CD14-positive monocyte (primary cell): ENCODE measurements around the gene MSRB1. TPM values are rescaled to one million over a fixed set of nuclear protein-coding genes. Genes with fewer than 3 reads are reported as not detected.

Source experiments
- DNase-seq, 3 donors: peaks; one replicate each; pipeline ENCODE4 v3.0.0-alpha.2; 2011 to 2022
- H2AFZ ChIP-seq: 2 replicates; pipeline ENCODE4 v1.6.0; 2012; ENCODE audit warnings: mild to moderate bottlenecking, low read depth, low read length, inconsistent platforms; ENCODE audit not compliant: insufficient read depth, poor library complexity, severe bottlenecking
- H3K27ac ChIP-seq, 2 donors: 1 replicate in 1 of 2; 2 replicates in 1 of 2; pipeline ENCODE4 v1.5.1; 2012 to 2013; ENCODE audit warnings: low read length in 2 of 2, control low read depth in 1 of 2, inconsistent platforms in 1 of 2, low read depth in 1 of 2, mild to moderate bottlenecking in 1 of 2
- H3K27me3 ChIP-seq, 2 donors: one replicate each; pipeline versions ENCODE4 v1.6.0 to v1.6.1; 2011 to 2013; ENCODE audit warnings: low read length in 2 of 2; ENCODE audit not compliant: control insufficient read depth in 2 of 2, insufficient read depth in 2 of 2
- H3K36me3 ChIP-seq, 2 donors: replicated peaks in 1 of 2; 1 replicate in 1 of 2; 2 replicates in 1 of 2; pipeline versions ENCODE4 v1.5.1 to v1.6.1; 2012 to 2013; ENCODE audit warnings: low read length in 2 of 2, control low read depth in 1 of 2, inconsistent platforms in 1 of 2, mild to moderate bottlenecking in 1 of 2; ENCODE audit not compliant: insufficient read depth in 2 of 2, control insufficient read depth in 1 of 2
- H3K4me1 ChIP-seq, 2 donors: 1 replicate in 1 of 2; 2 replicates in 1 of 2; pipeline versions ENCODE4 v1.5.1 to v1.6.1; 2012 to 2013; ENCODE audit warnings: low read length in 2 of 2, control low read depth in 1 of 2, inconsistent platforms in 1 of 2, mild to moderate bottlenecking in 1 of 2, moderate library complexity in 1 of 2; ENCODE audit not compliant: insufficient read depth in 2 of 2, control insufficient read depth in 1 of 2
- H3K4me2 ChIP-seq: replicated peaks from 2 replicates; pipeline ENCODE3; 2012; ENCODE audit warnings: low read length, moderate library complexity, mild to moderate bottlenecking; ENCODE audit not compliant: poor library complexity, severe bottlenecking; ENCODE audit errors: extremely low read depth
- H3K4me3 ChIP-seq, 3 experiments: fragments of 200-600 bp in 1 of 3; sonication (generic) in 1 of 3; replicated peaks in 1 of 3; 1 replicate in 2 of 3; 2 replicates in 1 of 3; pipeline ENCODE4 v1.5.1; 2011 to 2013; ENCODE audit warnings: low read length in 3 of 3, mild to moderate bottlenecking in 3 of 3, control low read depth in 2 of 3, low read depth in 2 of 3, inconsistent platforms in 1 of 3, moderate library complexity in 1 of 3
- H3K79me2 ChIP-seq: 2 replicates; pipeline ENCODE4 v1.6.0; 2012; ENCODE audit warnings: mild to moderate bottlenecking, control low read depth, inconsistent platforms, low read length, moderate library complexity; ENCODE audit not compliant: insufficient read depth
- H3K9ac ChIP-seq: 2 replicates; pipeline ENCODE4 v1.6.0; 2017; ENCODE audit warnings: low read length, mild to moderate bottlenecking; ENCODE audit not compliant: insufficient read depth, poor library complexity, severe bottlenecking
- H3K9me3 ChIP-seq, 2 donors: replicated peaks in 1 of 2; 1 replicate in 1 of 2; 2 replicates in 1 of 2; pipeline versions ENCODE4 v1.5.1 to v1.6.1; 2012 to 2013; ENCODE audit warnings: low read length in 2 of 2, control low read depth in 1 of 2; ENCODE audit not compliant: control insufficient read depth in 1 of 2, insufficient read depth in 1 of 2
- H4K20me1 ChIP-seq: 2 replicates; pipeline ENCODE4 v1.6.0; 2012; ENCODE audit warnings: mild to moderate bottlenecking, low read length, control low read depth, moderate library complexity; ENCODE audit not compliant: insufficient read depth
- H3K27ac Mint-ChIP-seq, 7 donors: one replicate each; pipeline ENCODE4 v1.8.0; 2020; ENCODE audit warnings: mild to moderate bottlenecking in 7 of 7, mixed read lengths in 7 of 7, moderate library complexity in 6 of 7, inconsistent platforms in 2 of 7
- H3K27me3 Mint-ChIP-seq, 3 donors: one replicate each; pipeline ENCODE4 v1.8.0; 2021 to 2022; ENCODE audit warnings: low read depth in 3 of 3, mild to moderate bottlenecking in 3 of 3, mixed read lengths in 3 of 3, moderate library complexity in 3 of 3, inconsistent platforms in 1 of 3
- H3K36me3 Mint-ChIP-seq, 2 donors: one replicate each; pipeline ENCODE4 v1.8.0; 2020; ENCODE audit warnings: mixed read lengths in 2 of 2, inconsistent platforms in 1 of 2, mild to moderate bottlenecking in 1 of 2
- H3K4me1 Mint-ChIP-seq: one replicate; pipeline ENCODE4 v1.8.0; 2020; ENCODE audit warnings: mild to moderate bottlenecking, mixed read lengths
- H3K4me3 Mint-ChIP-seq, 2 donors: one replicate each; pipeline ENCODE4 v1.8.0; 2020; ENCODE audit warnings: mild to moderate bottlenecking in 2 of 2, mixed read lengths in 2 of 2, moderate library complexity in 1 of 2
- H3K9me3 Mint-ChIP-seq, 7 donors: one replicate each; pipeline ENCODE4 v1.8.0; 2020 to 2022; ENCODE audit warnings: mixed read lengths in 7 of 7, mild to moderate bottlenecking in 6 of 7, moderate library complexity in 6 of 7, inconsistent platforms in 2 of 7
- CTCF ChIP-seq: fragments of 200-600 bp; IDR thresholded peaks from one replicate; pipeline ENCODE4 v1.8.0; 2022; ENCODE audit warnings: antibody characterized with exemption, mild to moderate bottlenecking
- WGBS: methylation state at CpG from one replicate; pipeline ENCODE4 v1.1.5; 2013; ENCODE audit warnings: missing lambda C conversion rate; ENCODE audit not compliant: insufficient coverage; 5-methylcytosine and 5-hydroxymethylcytosine counted together
- intact Hi-C, 2 donors: fragments of 100-400 bp; cut with micrococcal nuclease; formaldehyde crosslinking; loops; one replicate each; pipeline versions ENCODE4 v1.15.0 to v1.15.1; 2023
- polyA plus RNA-seq, 3 donors: library from polyadenylated mRNA; depleted of rRNA in 1 of 3; unstranded in 2 of 3; stranded (reverse) in 1 of 3; fragments of 300-500 nt in 2 of 3; fragments of >200 nt in 1 of 3; fragmentation: Illumina TruSeq in 2 of 3; gene quantifications; 1 replicate in 2 of 3; 2 replicates in 1 of 3; pipeline ENCODE4 v1.2.3, GENCODE V29; 2012 to 2021

Gene MSRB1
- polyA plus RNA-seq, 3 donors = 116 to 427 (median 416) TPM

- Histone ChIP-seq H4K20me1 (no peaks in the 10 kb centered on the region), H3K9ac (no peak overlapping the region), H3K9me3 (no peaks in the 10 kb centered on the region), H3K79me2 (no peaks in the 10 kb centered on the region), H3K27ac (no peak overlapping the region), H3K27me3 (peaks cover 0 to 8% of the 10 kb centered on the region in 2 donors), H3K4me1 (no peaks in the 10 kb centered on the region), H3K4me2 (no peak overlapping the region), H3K36me3 (no peaks in the 10 kb centered on the region), H2AFZ (no peak overlapping the region), H3K4me3 (no peak overlapping the region)
- no peaks in the 10 kb centered on the region for H3K4me1 Mint-ChIP-seq
- no peak overlapping the region for H3K4me3 Mint-ChIP-seq
- H3K27ac Mint-ChIP-seq = no peak overlapping the region
- TF ChIP-seq CTCF = no peak
- no peaks in the 10 kb centered on the region for H3K36me3 Mint-ChIP-seq
- DNase-seq = no peak
- H3K27me3 Mint-ChIP-seq = peaks cover 27 to 49% (median 36%) of the 10 kb centered on the region in 3 donors
- intact Hi-C loops = no loop called here
- WGBS = 75% methylated on average over 11 of the region's 17 CpGs
- peaks cover 0 to 1% (median 0%) of the 10 kb centered on the region in 7 donors for H3K9me3 Mint-ChIP-seq
Measured at GRCh38 chr16:1907226-1907860, 35.7 kb downstream of the MSRB1 start.

GRCh38 chr16:1906846-1907165, 36.2 kb downstream of the MSRB1 start:
- no peak for DNase-seq
- no peaks in the 10 kb centered on the region for H3K36me3 Mint-ChIP-seq
- peaks cover 27 to 48% (median 36%) of the 10 kb centered on the region in 3 donors for H3K27me3 Mint-ChIP-seq
- Histone ChIP-seq H3K79me2 (no peaks in the 10 kb centered on the region), H3K27me3 (peaks cover 0 to 8% of the 10 kb centered on the region in 2 donors), H3K36me3 (no peaks in the 10 kb centered on the region), H3K4me1 (no peaks in the 10 kb centered on the region), H3K27ac (no peak overlapping the region), H3K9me3 (no peaks in the 10 kb centered on the region), H4K20me1 (no peaks in the 10 kb centered on the region), H2AFZ (no peak overlapping the region), H3K4me3 (no peak overlapping the region), H3K4me2 (no peak overlapping the region), H3K9ac (no peak overlapping the region)
- H3K27ac Mint-ChIP-seq = no peak overlapping the region
- peaks cover 0 to 1% (median 0%) of the 10 kb centered on the region in 7 donors for H3K9me3 Mint-ChIP-seq
- intact Hi-C loops = no loop called here
- no peaks in the 10 kb centered on the region for H3K4me1 Mint-ChIP-seq
- WGBS = 94% methylated on average over 4 of the region's 5 CpGs
- no peak overlapping the region for H3K4me3 Mint-ChIP-seq
- no peak for TF ChIP-seq CTCF
